IPS DF 4.7 (cell line): ENCODE results near the gene MBLAC1.

Experiments
- DNase-seq: peaks from one replicate; pipeline ENCODE4 v3.0.0-alpha.2; 2013; ENCODE audit warnings: low spot score; ENCODE audit errors: extremely low read depth

MBLAC1 gene

GRCh38 chr7:100126931-100127865 is at the start of gene MBLAC1:
TSS of gene MBLAC1 (plus strand) at chr7:100126967. CDS start at chr7:100127396, 429 bp downstream.
- DNase-seq, result peak; percentile 76

- DNase-seq, result no peak
Observed at GRCh38 chr7:100077205-100077604, 49.6 kb upstream of the MBLAC1 start.

GRCh38 chr7:100079024-100079560 is 47.7 kb upstream of the MBLAC1 start:
- DNase-seq, result no peak

- DNase-seq, result no peak
Observed at GRCh38 chr7:100080907-100081534, 45.7 kb upstream of the MBLAC1 start.

- DNase-seq, result peak; percentile 97
Observed at GRCh38 chr7:100081535-100082102, 45.1 kb upstream of the MBLAC1 start, which contains the start of gene ZNF3. TSS of gene ZNF3 (minus strand) at chr7:100081723. CDS start at chr7:100077357, 4,366 bp downstream.

GRCh38 chr7:100082978-100083377 is 43.8 kb upstream of the MBLAC1 start:
- no peak for DNase-seq

GRCh38 chr7:100085515-100085914 is 41.3 kb upstream of the MBLAC1 start:
- no peak for DNase-seq

- no peak for DNase-seq
Observed at GRCh38 chr7:100087055-100087750, 39.6 kb upstream of the MBLAC1 start.

GRCh38 chr7:100088095-100088620 is 38.6 kb upstream of the MBLAC1 start:
- no peak for DNase-seq

- no peak for DNase-seq
Observed at GRCh38 chr7:100088621-100089457, 37.9 kb upstream of the MBLAC1 start, which contains the start of gene COPS6. TSS of gene COPS6 (plus strand) at chr7:100088969. CDS start at chr7:100088991, 22 bp downstream.

- no peak for DNase-seq
Observed at GRCh38 chr7:100089458-100090196, 37.1 kb upstream of the MBLAC1 start.

GRCh38 chr7:100090527-100091410 is 36.0 kb upstream of the MBLAC1 start:
- no peak for DNase-seq

GRCh38 chr7:100091411-100092181 is 35.2 kb upstream of the MBLAC1 start:
- no peak for DNase-seq

- DNase-seq, result no peak
Observed at GRCh38 chr7:100093054-100093453, 33.7 kb upstream of the MBLAC1 start.

- no peak for DNase-seq
Observed at GRCh38 chr7:100093498-100093897, 33.3 kb upstream of the MBLAC1 start.

GRCh38 chr7:100093925-100094486 is 32.8 kb upstream of the MBLAC1 start:
- no peak for DNase-seq

GRCh38 chr7:100095289-100095688 is 31.5 kb upstream of the MBLAC1 start:
- no peak for DNase-seq
